Transverse colon (tissue), 4 donors: Measurements from ENCODE around the gene OR10H5. TPM values are rescaled to one million over a fixed set of nuclear protein-coding genes. Genes with fewer than 3 reads are reported as not detected.
"Not testable (repeated sequence)": the region's sequence is repeated elsewhere in the genome, so short reads cannot be mapped to it uniquely, and the experiment has no call there.

Experiments used
- DNase-seq: peaks from one replicate; pipeline ENCODE4 v3.0.0-alpha.2; 2019
- H3K27ac ChIP-seq, 4 donors: fragments of 200-600 bp; sonication (generic); 2 replicates each; pipeline ENCODE4 v1.5.1; 2016 to 2018; ENCODE audit warnings: inconsistent platforms in 4 of 4
- H3K27me3 ChIP-seq: fragments of 200-600 bp; sonication (generic); 2 replicates; pipeline ENCODE4 v1.5.1; 2017; ENCODE audit warnings: inconsistent platforms
- H3K36me3 ChIP-seq, 4 donors: fragments of 200-600 bp; sonication (generic); 2 replicates each; pipeline ENCODE4 v1.5.1; 2017 to 2019; ENCODE audit warnings: inconsistent platforms in 4 of 4
- H3K4me1 ChIP-seq, 4 donors: fragments of 200-600 bp; sonication (generic); 2 replicates each; pipeline ENCODE4 v1.5.1; 2017 to 2020; ENCODE audit warnings: inconsistent platforms in 4 of 4
- H3K4me3 ChIP-seq, 4 donors: fragments of 200-600 bp; sonication (generic); 1 replicate in 1 of 4; 2 replicates in 3 of 4; pipeline versions ENCODE4 v1.5.1 to v1.6.1; 2017 to 2019; ENCODE audit warnings: inconsistent platforms in 4 of 4
- H3K9me3 ChIP-seq, 2 donors: fragments of 200-600 bp; sonication (generic); 2 replicates each; pipeline ENCODE4 v1.5.1; 2017 to 2019; ENCODE audit warnings: inconsistent platforms in 2 of 2
- EP300 ChIP-seq: sonication (generic); formaldehyde crosslinking; IDR thresholded peaks from one replicate; pipeline ENCODE4 v1.6.1; 2017; ENCODE audit warnings: antibody characterized with exemption, low read depth
- POLR2A ChIP-seq: fragments of 450-650 bp; IDR thresholded peaks from one replicate; pipeline ENCODE4 v1.6.1; 2016; ENCODE audit warnings: antibody characterized with exemption, mild to moderate bottlenecking, moderate library complexity
- POLR2AphosphoS5 ChIP-seq, 3 donors: sonication (generic); formaldehyde crosslinking; IDR thresholded peaks; one replicate each; pipeline ENCODE4 v1.6.1; 2016; ENCODE audit warnings: antibody characterized with exemption in 3 of 3
- WGBS, 2 donors: methylation state at CpG; one replicate each; pipeline ENCODE4 v1.1.5; 2018; ENCODE audit warnings: low coverage in 1 of 2; 5-methylcytosine and 5-hydroxymethylcytosine counted together
- in situ Hi-C, 4 donors: fragments of 200-750 bp; cut with MboI; loops; one replicate each; pipeline versions ENCODE4 v1.15.0 to v1.15.1; 2017; ENCODE audit warnings: low sequenced_read_pairs in 3 of 4, low pct_ligation_motif_present in 1 of 4, low pct_unique_long_range_greater_than_20kb in 1 of 4
- intact Hi-C: fragments of 100-400 bp; cut with DNase I; formaldehyde crosslinking; loops from one replicate; pipeline ENCODE4 v1.15.1; 2023; ENCODE audit warnings: low total_unique reads
- total RNA-seq, 4 donors: library from RNA; depleted of rRNA; stranded (reverse); fragments of >200 nt; gene quantifications; one replicate each; pipeline ENCODE4 v1.1.0, GENCODE V29; 2016
- TF ChIP-seq, protein P1 (sequence below), 5 experiments: fragments of 200-600 bp in 3 of 5; fragments of 450-650 bp in 2 of 5; sonication (generic) in 3 of 5; IDR thresholded peaks; 1 replicate in 2 of 5; 2 replicates in 3 of 5; pipeline ENCODE4 v1.5.1; 2016 to 2017; ENCODE audit warnings: antibody characterized with exemption in 5 of 5, inconsistent platforms in 3 of 5, mild to moderate bottlenecking in 2 of 5, moderate library complexity in 1 of 5

Gene OR10H5
- total RNA-seq, 4 donors from 2014 or later, result not detected

DNA sequence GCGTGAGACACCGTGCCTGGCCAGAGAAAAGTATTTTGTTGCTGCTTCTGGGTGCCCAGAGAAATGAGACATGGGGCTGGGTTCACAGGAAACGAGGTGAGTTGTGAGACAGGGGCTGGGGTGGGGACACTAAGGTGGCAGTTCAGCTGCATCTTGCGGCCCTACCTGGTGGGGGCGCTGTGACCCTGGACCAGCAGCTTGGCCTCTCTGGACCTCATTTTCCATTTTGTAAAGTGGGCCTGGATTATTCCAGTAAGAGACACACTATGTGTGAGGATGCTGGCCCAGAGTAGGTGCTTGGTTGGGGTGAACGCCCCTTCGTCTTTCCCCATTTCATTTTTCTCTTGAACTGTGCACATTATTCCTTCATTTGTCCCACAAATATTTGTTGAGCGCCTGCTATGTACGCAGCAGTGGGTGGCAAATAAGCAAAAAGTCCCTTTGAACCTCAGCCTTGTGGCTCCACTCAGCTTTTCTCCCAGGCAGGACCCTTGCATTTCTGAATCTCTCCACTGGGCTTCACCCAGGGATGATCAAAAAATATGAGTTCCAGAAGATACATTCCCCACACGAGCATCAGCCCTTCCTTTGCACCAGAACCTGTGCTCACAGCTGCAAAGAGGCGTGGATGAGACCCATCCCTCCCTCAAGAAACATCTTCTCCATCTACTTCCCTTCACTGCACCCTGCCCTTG lies 54.6 kb downstream of the OR10H5 start:
- WGBS, 2 donors, result 66 to 80% methylated on average over 2 to 11 of the region's 11 CpGs

DNA sequence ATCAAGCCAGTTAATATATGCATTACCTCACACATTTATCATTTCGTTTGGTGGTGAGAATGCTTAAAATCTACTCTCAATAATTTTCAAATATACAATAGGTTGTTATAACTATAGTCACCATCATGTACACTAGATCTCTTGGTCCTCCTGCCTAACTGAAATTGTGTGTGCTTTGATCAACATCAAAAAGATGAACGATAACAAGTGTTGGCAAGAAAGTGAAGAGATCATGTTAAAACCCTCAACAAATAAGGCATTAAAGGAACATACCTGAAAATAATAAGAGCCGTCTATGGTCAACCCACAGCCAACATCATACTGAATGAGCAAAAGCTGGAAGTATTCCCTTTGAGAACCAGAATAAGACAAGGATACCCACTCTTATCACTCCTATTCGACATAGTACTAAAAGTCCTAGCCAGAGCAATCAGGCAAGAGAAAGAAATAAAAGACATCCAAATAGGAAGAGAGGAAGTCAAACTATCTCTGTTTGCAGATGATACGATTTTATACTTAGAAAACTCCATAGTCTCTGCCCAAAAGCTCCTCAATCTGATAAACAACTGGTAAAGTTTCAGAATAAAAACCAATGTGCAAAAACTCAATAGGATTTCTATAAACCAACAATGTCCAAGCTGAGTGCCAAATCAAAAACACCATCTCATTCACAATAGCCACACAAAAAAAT lies 55.9 kb downstream of the OR10H5 start:
- H3K4me1 ChIP-seq, result no peaks in the 10 kb centered on the region
- intact Hi-C loops, result no loop called here

More for the DNA sequence above, 54.6 kb downstream of the OR10H5 start:
- in situ Hi-C loops (loop anchor here in 1 of 4 donors (25.0 kb wide), 1 partner anchor 345 kb away; the partner anchor contains the start of genes AP1M1 and FAM32A), intact Hi-C loops (no loop called here)
- Histone ChIP-seq H3K9me3 (no peaks in the 10 kb centered on the region), H3K4me3 (no peak overlapping the region), H3K36me3 (no peaks in the 10 kb centered on the region), H3K27ac (no peak overlapping the region), H3K4me1 (peaks cover 0 to 8% (median 4%) of the 10 kb centered on the region in 4 donors), H3K27me3 (no peaks in the 10 kb centered on the region)
- DNase-seq, result no peak
- TF ChIP-seq POLR2A (no peak), EP300 (no peak)
- TF ChIP-seq, protein P1, sequence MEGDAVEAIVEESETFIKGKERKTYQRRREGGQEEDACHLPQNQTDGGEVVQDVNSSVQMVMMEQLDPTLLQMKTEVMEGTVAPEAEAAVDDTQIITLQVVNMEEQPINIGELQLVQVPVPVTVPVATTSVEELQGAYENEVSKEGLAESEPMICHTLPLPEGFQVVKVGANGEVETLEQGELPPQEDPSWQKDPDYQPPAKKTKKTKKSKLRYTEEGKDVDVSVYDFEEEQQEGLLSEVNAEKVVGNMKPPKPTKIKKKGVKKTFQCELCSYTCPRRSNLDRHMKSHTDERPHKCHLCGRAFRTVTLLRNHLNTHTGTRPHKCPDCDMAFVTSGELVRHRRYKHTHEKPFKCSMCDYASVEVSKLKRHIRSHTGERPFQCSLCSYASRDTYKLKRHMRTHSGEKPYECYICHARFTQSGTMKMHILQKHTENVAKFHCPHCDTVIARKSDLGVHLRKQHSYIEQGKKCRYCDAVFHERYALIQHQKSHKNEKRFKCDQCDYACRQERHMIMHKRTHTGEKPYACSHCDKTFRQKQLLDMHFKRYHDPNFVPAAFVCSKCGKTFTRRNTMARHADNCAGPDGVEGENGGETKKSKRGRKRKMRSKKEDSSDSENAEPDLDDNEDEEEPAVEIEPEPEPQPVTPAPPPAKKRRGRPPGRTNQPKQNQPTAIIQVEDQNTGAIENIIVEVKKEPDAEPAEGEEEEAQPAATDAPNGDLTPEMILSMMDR (IDR thresholded peaks at IDR 0.05), result peak in 1 of 5 experiments; percentile 1

DNA sequence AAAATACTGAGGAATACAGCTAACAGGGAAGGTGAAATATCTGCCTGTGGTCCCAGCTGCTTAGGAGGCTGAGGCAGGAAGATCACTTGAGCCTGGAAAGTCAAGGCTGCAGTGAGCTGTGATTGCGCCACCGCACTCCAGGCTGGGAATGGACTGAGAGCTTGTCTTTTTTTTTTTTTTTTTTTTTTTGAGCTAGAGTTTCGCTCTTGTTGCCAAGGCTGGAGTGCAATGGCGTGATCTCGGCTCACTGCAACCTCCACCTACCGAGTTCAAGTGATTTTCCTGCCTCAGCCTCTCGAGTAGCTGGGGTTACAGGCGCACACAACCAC lies 56.4 kb downstream of the OR10H5 start:
- intact Hi-C loops, DNase-seq, H3K36me3 ChIP-seq, H3K4me3 ChIP-seq, H3K27me3 ChIP-seq, H3K4me1 ChIP-seq, H3K9me3 ChIP-seq, H3K27ac ChIP-seq: not testable (repeated sequence)
- WGBS, 2 donors, result 66 to 83% methylated on average over 2 to 8 of the region's 8 CpGs
- in situ Hi-C loops, result loop anchor here in 1 of 4 donors (25.0 kb wide), 1 partner anchor 343 kb away; the partner anchor contains the start of genes AP1M1 and FAM32A

More for the DNA sequence above, 55.9 kb downstream of the OR10H5 start:
- Histone ChIP-seq H3K4me3 (no peak overlapping the region), H3K36me3 (no peaks in the 10 kb centered on the region), H3K27ac (no peak overlapping the region), H3K9me3 (no peaks in the 10 kb centered on the region), H3K27me3 (no peaks in the 10 kb centered on the region)
- DNase-seq, result no peak
- WGBS, 2 donors, result 47 to 60% methylated on average over 5 of the region's 5 CpGs
- in situ Hi-C loops, result loop anchor here in 1 of 4 donors (25.0 kb wide), 1 partner anchor 344 kb away; the partner anchor contains the start of genes AP1M1 and FAM32A
- TF ChIP-seq, protein P1 (IDR thresholded peaks at IDR 0.05), result no peak
- TF ChIP-seq POLR2AphosphoS5 (IDR thresholded peaks at IDR 0.05) (no peak), POLR2A (no peak), EP300 (no peak)

DNA sequence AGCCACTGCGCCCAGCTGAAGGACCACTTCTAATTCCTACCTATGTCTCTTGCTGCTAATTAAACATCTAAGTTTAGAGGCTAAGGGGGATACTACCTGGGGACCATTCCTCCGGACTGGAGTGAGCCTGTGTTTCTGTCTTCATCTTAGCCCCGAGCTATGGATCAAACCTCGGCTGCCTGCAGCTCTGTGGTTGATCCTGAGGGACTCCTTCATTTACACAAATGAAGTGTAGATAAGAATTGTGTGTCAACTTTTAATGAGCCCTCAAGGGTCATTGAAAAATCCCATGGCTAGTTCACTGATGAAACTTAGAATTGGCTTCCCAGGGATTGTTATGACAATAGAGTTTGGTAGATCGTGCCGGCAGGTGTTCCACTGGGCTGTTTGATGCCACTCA lies 59.5 kb downstream of the OR10H5 start:
- no peak for TF ChIP-seq POLR2A
- TF ChIP-seq POLR2AphosphoS5 (IDR thresholded peaks at IDR 0.05), result no peak
- no peak for TF ChIP-seq EP300
- TF ChIP-seq, protein P1 (IDR thresholded peaks at IDR 0.05), result no peak
- Histone ChIP-seq H3K36me3 (no peaks in the 10 kb centered on the region), H3K4me1 (no peaks in the 10 kb centered on the region), H3K27ac (no peak overlapping the region), H3K27me3 (no peaks in the 10 kb centered on the region), H3K4me3 (no peak overlapping the region), H3K9me3 (no peaks in the 10 kb centered on the region)
- intact Hi-C loops, result no loop called here
- in situ Hi-C loops, result loop anchor here in 1 of 4 donors (25.0 kb wide), 1 partner anchor 340 kb away; the partner anchor contains the start of genes AP1M1 and FAM32A
- DNase-seq, result no peak
- WGBS, 2 donors, result 77% methylated on average over 6 of the region's 6 CpGs; no CpG with 5 or more reads in 1 of the 2 donors
